HCT116 (cell line): ENCODE data around the gene ASAP3. TPM values are rescaled to one million over a fixed set of nuclear protein-coding genes. Genes with fewer than 3 reads are reported as not detected.

Experiments used
- ATAC-seq: fragments of 200-7000 bp; cut with Tn5 transposase; 2 replicates; pipeline ENCODE4 v1.9.1; 2020; ENCODE audit warnings: mild to moderate bottlenecking, moderate library complexity
- BruUV-seq: library from RNA; stranded (reverse); fragments of 400-500 nt; replicated peaks from 2 replicates; lab custom pipeline; 2021; lab: Mats Ljungman, UMichigan
- CTCF ChIA-PET: fragments of 300-600 bp; sonication (Branson Sonifier 250); formaldehyde crosslinking; loops from one replicate; lab custom pipeline; 2021; ENCODE audit warnings: antibody characterized with exemption; lab: Charles Lee
- POLR2A ChIA-PET: fragments of 300-600, 350-600 bp; sonication (Branson Sonifier 250); formaldehyde crosslinking; loops from one replicate; lab custom pipeline; 2021; ENCODE audit warnings: antibody characterized with exemption; lab: Charles Lee
- RAD21 ChIA-PET, 2 experiments: fragments of 300-600 bp; sonication (Branson Sonifier 250); formaldehyde crosslinking; loops; one replicate each; lab custom pipeline; 2023; ENCODE audit warnings: low total read pairs in 2 of 2; ENCODE audit not compliant: uncharacterized antibody in 2 of 2, unreplicated experiment in 2 of 2, low non-redundant PET in 1 of 2; lab: Charles Lee
- DNase-seq: peaks from one replicate; pipeline ENCODE4 v3.0.0-alpha.2; 2010; ENCODE audit warnings: low read depth, low spot score
- H2AFZ ChIP-seq: fragments of 200-600 bp; shearing (Covaris generic), sonication (generic); 2 replicates; pipeline ENCODE4 v1.6.1; 2017; ENCODE audit warnings: low read depth, mixed run types, mixed read lengths, antibody characterized with exemption, low read length; ENCODE audit not compliant: poor library complexity, severe bottlenecking
- H3K27ac ChIP-seq: 2 replicates; pipeline ENCODE4 v1.5.1; 2012; ENCODE audit warnings: low read depth, low read length
- H3K27me3 ChIP-seq: fragments of 200-600 bp; sonication (generic); 2 replicates; pipeline ENCODE4 v1.6.1; 2016; ENCODE audit warnings: mixed run types, low read length, mixed read lengths; ENCODE audit not compliant: insufficient read depth
- H3K36me3 ChIP-seq, 2 experiments: fragments of 200-500 bp in 1 of 2; fragments of 200-600 bp in 1 of 2; sonication (Bioruptor generic) in 1 of 2; sonication (generic) in 1 of 2; 2 replicates each; pipeline versions ENCODE4 v1.5.1 to v1.6.1; 2014 to 2016; ENCODE audit warnings: low read length in 2 of 2, inconsistent platforms in 1 of 2, mixed read lengths in 1 of 2, mixed run types in 1 of 2; ENCODE audit not compliant: insufficient read depth in 2 of 2, control insufficient read depth in 1 of 2
- H3K4me1 ChIP-seq, 2 experiments: fragments of 200-600 bp in 1 of 2; sonication (generic) in 1 of 2; 2 replicates each; pipeline versions ENCODE4 v1.5.1 to v1.6.1; 2012 to 2017; ENCODE audit warnings: low read length in 2 of 2, inconsistent platforms in 1 of 2, mild to moderate bottlenecking in 1 of 2, mixed read lengths in 1 of 2, mixed run types in 1 of 2, moderate library complexity in 1 of 2; ENCODE audit not compliant: insufficient read depth in 2 of 2, control insufficient read depth in 1 of 2
- H3K4me2 ChIP-seq: fragments of 200-600 bp; sonication (generic); 2 replicates; pipeline ENCODE4 v1.6.1; 2017; ENCODE audit warnings: mixed run types, low read length, mixed read lengths
- H3K4me3 ChIP-seq, 2 experiments: fragments of 200-600 bp in 1 of 2; sonication (generic) in 1 of 2; replicated peaks in 1 of 2; 2 replicates each; pipeline ENCODE4 v1.5.1; 2011 to 2016; ENCODE audit warnings: low read length in 2 of 2, control low read depth in 1 of 2, low read depth in 1 of 2, mild to moderate bottlenecking in 1 of 2, mixed read lengths in 1 of 2, mixed run types in 1 of 2
- H3K79me2 ChIP-seq: fragments of 200-600 bp; sonication (generic); 2 replicates; pipeline ENCODE4 v1.6.1; 2017; ENCODE audit warnings: mild to moderate bottlenecking, mixed run types, low read length, moderate library complexity, mixed read lengths; ENCODE audit not compliant: insufficient read depth
- H3K9ac ChIP-seq: fragments of 200-600 bp; sonication (generic); 2 replicates; pipeline ENCODE4 v1.6.1; 2016; ENCODE audit warnings: low read length, mixed read lengths
- H3K9me2 ChIP-seq: fragments of 200-600 bp; sonication (generic), shearing (Covaris generic); 2 replicates; pipeline ENCODE4 v1.6.1; 2017; ENCODE audit warnings: mixed run types, mild to moderate bottlenecking, moderate library complexity; ENCODE audit not compliant: insufficient read depth
- H3K9me3 ChIP-seq, 2 experiments: fragments of 200-500 bp in 1 of 2; fragments of 200-600 bp in 1 of 2; sonication (Bioruptor generic) in 1 of 2; sonication (generic) in 1 of 2; 2 replicates each; pipeline ENCODE4 v1.6.1; 2014 to 2017; ENCODE audit warnings: low read length in 2 of 2, mixed read lengths in 2 of 2, inconsistent platforms in 1 of 2, low read depth in 1 of 2, mild to moderate bottlenecking in 1 of 2, mixed run types in 1 of 2, moderate library complexity in 1 of 2; ENCODE audit not compliant: control insufficient read depth in 1 of 2, insufficient read depth in 1 of 2
- H4K20me1 ChIP-seq: fragments of 200-600 bp; sonication (generic), shearing (Covaris generic); 2 replicates; pipeline ENCODE4 v1.6.1; 2017; ENCODE audit warnings: mixed run types, mild to moderate bottlenecking, moderate library complexity; ENCODE audit not compliant: insufficient read depth
- CBX3 ChIP-seq: IDR thresholded peaks from 2 replicates; pipeline ENCODE4 v1.6.1; 2012; ENCODE audit warnings: low read depth
- CEBPB ChIP-seq: IDR thresholded peaks from 2 replicates; pipeline ENCODE4 v1.6.1; 2012; ENCODE audit warnings: low read depth
- CTCF ChIP-seq, 3 experiments: fragments of 200-600 bp in 1 of 3; sonication (generic) in 1 of 3; IDR thresholded peaks in 2 of 3; conservative IDR thresholded peaks in 1 of 3; 2 replicates each; pipeline ENCODE4 v1.5.1; 2012 to 2017; ENCODE audit warnings: low read depth in 2 of 3, low read length in 2 of 3, antibody characterized with exemption in 1 of 3, borderline replicate concordance in 1 of 3, control low read depth in 1 of 3, mild to moderate bottlenecking in 1 of 3, mixed read lengths in 1 of 3, mixed run types in 1 of 3, moderate library complexity in 1 of 3; ENCODE audit not compliant: insufficient read depth in 1 of 3
- ELF1 ChIP-seq: IDR thresholded peaks from 2 replicates; pipeline ENCODE4 v1.6.1; 2012; ENCODE audit warnings: low read depth, borderline replicate concordance
- EZH2 ChIP-seq: fragments of 200-600 bp; sonication (generic); IDR thresholded peaks from 2 replicates; pipeline ENCODE4 v1.6.1; 2017; ENCODE audit warnings: antibody characterized with exemption, mixed run types
- EZH2phosphoT487 ChIP-seq: fragments of 200-600 bp; IDR thresholded peaks from 2 replicates; pipeline ENCODE4 v1.6.1; 2018; ENCODE audit warnings: antibody characterized with exemption, borderline replicate concordance
- JUND ChIP-seq: IDR thresholded peaks from 2 replicates; pipeline ENCODE4 v1.6.1; 2012
- MAX ChIP-seq: IDR thresholded peaks from 2 replicates; pipeline ENCODE4 v1.6.1; 2012
- POLR2AphosphoS5 ChIP-seq: IDR thresholded peaks from 2 replicates; pipeline ENCODE4 v1.6.1; 2011; ENCODE audit warnings: mild to moderate bottlenecking, low read depth, low read length, moderate library complexity
- RAD21 ChIP-seq: IDR thresholded peaks from 2 replicates; pipeline ENCODE4 v1.6.1; 2012; ENCODE audit warnings: low read depth, mild to moderate bottlenecking
- REST ChIP-seq: IDR thresholded peaks from 2 replicates; pipeline ENCODE4 v1.6.1; 2012; ENCODE audit warnings: low read depth
- SIN3A ChIP-seq: IDR thresholded peaks from 2 replicates; pipeline ENCODE4 v1.6.1; 2012; ENCODE audit warnings: low read depth
- SRF ChIP-seq: IDR thresholded peaks from 2 replicates; pipeline ENCODE4 v1.6.1; 2012; ENCODE audit warnings: low read depth
- TCF7L2 ChIP-seq: IDR thresholded peaks from 2 replicates; pipeline ENCODE4 v1.7.0; 2011; ENCODE audit warnings: borderline replicate concordance, inconsistent platforms; ENCODE audit not compliant: insufficient read depth, insufficient read length; ENCODE audit errors: extremely low read depth
- YY1 ChIP-seq: IDR thresholded peaks from 2 replicates; pipeline ENCODE4 v1.6.1; 2011; ENCODE audit warnings: low read length, low read depth, moderate library complexity, mild to moderate bottlenecking; ENCODE audit not compliant: insufficient replicate concordance; ENCODE audit errors: extremely low read depth
- ZBTB33 ChIP-seq: IDR thresholded peaks from 2 replicates; pipeline ENCODE4 v1.6.1; 2011; ENCODE audit warnings: mild to moderate bottlenecking, low read length, moderate library complexity; ENCODE audit not compliant: insufficient replicate concordance; ENCODE audit errors: extremely low read depth
- ZFX ChIP-seq: fragments of 450-650 bp; IDR thresholded peaks from 2 replicates; pipeline ENCODE4 v1.6.1; 2017
- ZNF274 ChIP-seq: fragments of 200-500 bp; sonication (Bioruptor generic); IDR thresholded peaks from 2 replicates; pipeline ENCODE4 v1.6.1; 2014; ENCODE audit warnings: mild to moderate bottlenecking, low read depth, low read length, inconsistent platforms
- intact Hi-C: fragments of 100-400 bp; cut with micrococcal nuclease; formaldehyde crosslinking; loops from 2 replicates; pipeline ENCODE4 v1.10.0; 2022
- total RNA-seq: library from RNA; stranded (reverse); gene quantifications from one replicate; pipeline ENCODE4 v1.2.1, GENCODE V29; 2021; ENCODE audit not compliant: unreplicated experiment

The ASAP3 gene
- total RNA-seq, 1 experiment from 2014 or later, result 19.7 TPM

GRCh38 chr1:23463286-23463685 is 20.7 kb downstream of the ASAP3 start:
- no peak for TF ChIP-seq EZH2
- TF ChIP-seq ZFX, result no peak
- TF ChIP-seq MAX, result no peak
- no peak for TF ChIP-seq YY1
- no peak for TF ChIP-seq EZH2phosphoT487
- no peak for TF ChIP-seq SRF
- no peak for TF ChIP-seq ZBTB33
- TF ChIP-seq ZNF274, result no peak
- TF ChIP-seq ELF1, result no peak
- TF ChIP-seq POLR2AphosphoS5, result no peak
- no peak for TF ChIP-seq SIN3A
- TF ChIP-seq REST, result no peak
- no peak for TF ChIP-seq JUND
- TF ChIP-seq TCF7L2, result no peak
- no peak for TF ChIP-seq CTCF (IDR thresholded peaks at IDR 0.05 in 2 of 3, conservative IDR thresholded peaks at IDR 0.05 in 1 of 3; ENCODE audit: borderline replicate concordance in 1 of 3, insufficient read depth in 1 of 3, low read depth in 2 of 3, low read length in 2 of 3)
- no peak for TF ChIP-seq RAD21
- TF ChIP-seq CBX3, result no peak
- no peak for TF ChIP-seq CEBPB
- DNase-seq, result no peak
- Histone ChIP-seq H3K36me3 (no peaks in the 10 kb centered on the region), H3K9ac (no peak overlapping the region), H3K27ac (no peak overlapping the region), H3K4me2 (no peak overlapping the region), H3K9me2 (no peaks in the 10 kb centered on the region), H4K20me1 (no peaks in the 10 kb centered on the region), H2AFZ (no peak overlapping the region), H3K9me3 (no peaks in the 10 kb centered on the region), H3K4me1 (no peaks in the 10 kb centered on the region), H3K27me3 (no peaks in the 10 kb centered on the region), H3K4me3 (no peak overlapping the region), H3K79me2 (no peaks in the 10 kb centered on the region)
- POLR2A ChIA-PET, result no interaction called here
- no TSS peak for BruUV-seq
- no peak for ATAC-seq
- RAD21 ChIA-PET, result no interaction called here
- intact Hi-C loops, result no loop called here
- CTCF ChIA-PET, result interaction anchor here (1.2 kb wide), 1 partner anchor 278 kb away, joined by 3 read pairs; no protein-coding TSS in a partner anchor
